Measurements from ENCODE around the gene APBB2. TPM values are rescaled to one million over a fixed set of nuclear protein-coding genes. Genes with fewer than 3 reads are reported as not detected.
"Not testable (repeated sequence)": the region's sequence is repeated elsewhere in the genome, so short reads cannot be mapped to it uniquely, and the experiment has no call there.

APBB2 gene
- total RNA-seq, 2 donors from 2014 or later, result 134 to 137 TPM

- Histone ChIP-seq H3K27me3 (replicated peaks; ENCODE audit: insufficient read depth) (no peaks in the 10 kb centered on the region), H3K36me3 (no peaks in the 10 kb centered on the region), H3K9me3 (no peaks in the 10 kb centered on the region), H3K4me3 (no peak overlapping the region), H3K4me1 (ENCODE audit: control insufficient read depth in 1 of 2, low read depth in 2 of 2) (peaks cover 12 to 21% of the 10 kb centered on the region in 2 donors), H3K27ac (no peak overlapping the region)
- DNase-seq (ENCODE audit: low spot score) (no peak), ATAC-seq (ENCODE audit: insufficient number of reproducible peaks, low FRiP score, low read depth) (no peak)
- no peak for TF ChIP-seq CTCF (IDR thresholded peaks at IDR 0.05)
Observed at GRCh38 chr4:41050880-41051775, 163.2 kb downstream of the APBB2 start.

GRCh38 chr4:41050116-41050515 is 164.2 kb downstream of the APBB2 start:
- Histone ChIP-seq H3K36me3 (no peaks in the 10 kb centered on the region), H3K4me1 (ENCODE audit: control insufficient read depth in 1 of 2, low read depth in 2 of 2) (peaks cover 12 to 21% of the 10 kb centered on the region in 2 donors), H3K27ac (no peak overlapping the region), H3K27me3 (replicated peaks; ENCODE audit: insufficient read depth) (no peaks in the 10 kb centered on the region), H3K9me3 (no peaks in the 10 kb centered on the region), H3K4me3 (no peak overlapping the region)
- no peak for TF ChIP-seq CTCF (IDR thresholded peaks at IDR 0.05)
- ATAC-seq (ENCODE audit: insufficient number of reproducible peaks, low FRiP score, low read depth), result no peak
- no peak for DNase-seq (ENCODE audit: low spot score)

GRCh38 chr4:41049176-41049575 is 165.2 kb downstream of the APBB2 start:
- H3K27me3 ChIP-seq (replicated peaks; ENCODE audit: insufficient read depth); ATAC-seq (ENCODE audit: insufficient number of reproducible peaks, low FRiP score, low read depth); H3K27ac ChIP-seq; H3K36me3 ChIP-seq; DNase-seq (ENCODE audit: low spot score); H3K9me3 ChIP-seq: not testable (repeated sequence)
- Histone ChIP-seq H3K4me1 (ENCODE audit: control insufficient read depth in 1 of 2, low read depth in 2 of 2) (peaks cover 12 to 21% of the 10 kb centered on the region in 2 donors), H3K4me3 (peak overlapping the region; percentile 35)

- H3K27ac ChIP-seq, result no peak overlapping the region
- DNase-seq (ENCODE audit: low spot score) (no peak), ATAC-seq (ENCODE audit: insufficient number of reproducible peaks, low FRiP score, low read depth) (no peak)
- H3K4me1 ChIP-seq (ENCODE audit: control insufficient read depth in 1 of 2, low read depth in 2 of 2), result peaks cover 6 to 7% of the 10 kb centered on the region in 2 donors
- H3K36me3 ChIP-seq, result no peaks in the 10 kb centered on the region
- H3K4me3 ChIP-seq, result no peak overlapping the region
- no peak for TF ChIP-seq CTCF (IDR thresholded peaks at IDR 0.05)
- H3K27me3 ChIP-seq (replicated peaks; ENCODE audit: insufficient read depth), result no peaks in the 10 kb centered on the region
- peaks cover 8% of the 10 kb centered on the region for H3K9me3 ChIP-seq
Observed at GRCh38 chr4:41044791-41045190, 169.6 kb downstream of the APBB2 start.

- DNase-seq (ENCODE audit: low spot score) (no peak), ATAC-seq (ENCODE audit: insufficient number of reproducible peaks, low FRiP score, low read depth) (no peak)
- Histone ChIP-seq H3K4me3 (no peak overlapping the region), H3K27me3 (replicated peaks; ENCODE audit: insufficient read depth) (no peaks in the 10 kb centered on the region), H3K9me3 (peaks cover 8% of the 10 kb centered on the region), H3K4me1 (ENCODE audit: control insufficient read depth in 1 of 2, low read depth in 2 of 2) (peaks cover 6 to 7% of the 10 kb centered on the region in 2 donors), H3K36me3 (no peaks in the 10 kb centered on the region), H3K27ac (no peak overlapping the region)
- TF ChIP-seq CTCF (IDR thresholded peaks at IDR 0.05), result no peak
Observed at GRCh38 chr4:41044165-41044564, 170.2 kb downstream of the APBB2 start.
